HG03521 (cell line): ENCODE measurements around the gene NOS2.
A peak's percentile ranks its signal among the peaks of the same experiment; 100 is the strongest.

Experiments used
- ATAC-seq: cut with Tn5 transposase; IDR thresholded peaks from one replicate; pipeline ENCODE4 v1.9.1; 2021; ENCODE audit warnings: mild to moderate bottlenecking, moderate library complexity; ENCODE audit not compliant: unreplicated experiment

The NOS2 gene

DNA sequence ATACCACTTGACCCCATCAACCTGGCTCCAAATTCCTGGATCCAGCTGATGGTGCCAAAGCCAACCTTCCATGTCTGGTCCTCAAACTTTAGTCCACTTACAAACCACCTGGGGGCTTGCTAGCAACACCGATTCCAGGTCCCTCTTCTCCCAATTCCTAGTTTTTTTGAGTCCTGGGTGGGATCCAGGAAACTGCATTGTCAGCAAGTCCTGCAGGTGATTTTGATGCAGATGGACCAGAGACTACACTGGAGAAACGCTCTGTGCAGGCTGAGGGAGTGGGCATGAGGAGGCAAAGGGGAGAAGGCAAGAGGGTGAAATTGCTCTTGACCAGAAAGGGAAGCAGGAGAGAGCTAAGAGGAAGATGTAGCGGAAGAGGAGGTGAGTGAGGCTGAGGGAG is 21.0 kb upstream of the NOS2 start:
- no peak for ATAC-seq

DNA sequence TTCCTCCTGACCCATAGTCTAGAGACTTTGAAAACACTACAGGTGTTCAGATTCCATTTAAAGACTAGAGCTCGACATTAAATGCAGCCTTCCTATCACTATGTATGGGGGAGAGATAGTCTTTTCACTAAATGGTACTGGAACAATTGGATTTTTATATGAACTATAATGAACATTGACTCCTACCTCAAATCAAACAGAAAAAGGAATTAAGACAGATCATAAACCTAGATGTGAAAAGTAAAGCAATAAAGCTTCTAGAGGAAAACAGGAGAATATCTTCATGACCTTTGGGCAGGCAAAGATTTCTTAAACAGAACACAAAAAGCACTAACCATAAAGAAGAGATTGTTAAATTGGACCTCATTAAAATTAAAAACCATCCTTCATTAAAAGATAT is 18.8 kb upstream of the NOS2 start:
- no peak for ATAC-seq

DNA sequence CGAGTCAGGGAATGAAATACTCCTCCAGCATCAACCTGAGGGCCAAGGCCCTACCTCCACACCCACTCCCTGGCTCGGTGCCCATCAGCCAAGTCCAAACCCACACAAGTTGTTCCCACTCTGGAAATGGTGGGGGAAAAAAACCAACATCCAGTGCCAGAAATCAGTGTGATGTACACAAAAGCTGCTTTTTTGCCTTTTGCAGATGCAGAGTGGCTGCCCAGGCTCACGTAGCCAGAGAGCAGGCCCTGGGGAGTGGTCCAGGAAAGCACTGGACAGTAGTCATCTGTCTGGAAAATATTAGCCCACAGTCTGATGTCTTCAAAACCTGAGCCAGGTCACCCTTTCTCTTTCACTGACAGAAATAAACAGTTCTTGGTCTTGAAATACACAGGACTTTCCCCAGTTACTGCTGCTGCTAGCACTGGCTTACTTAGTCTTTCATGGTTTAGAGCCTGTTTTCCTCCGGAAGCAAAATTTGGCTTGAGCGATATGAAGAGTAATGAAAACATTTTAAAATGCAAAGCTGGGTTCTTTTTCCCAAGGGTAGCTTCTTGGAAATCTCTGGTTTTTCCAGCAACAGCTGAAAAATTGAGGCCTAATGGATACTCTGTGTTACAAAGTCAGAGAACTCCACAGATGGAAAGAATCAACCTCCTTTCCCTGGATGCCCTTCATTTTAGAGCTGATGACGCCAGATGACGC is 18.2 kb upstream of the NOS2 start:
- ATAC-seq: no peak

DNA sequence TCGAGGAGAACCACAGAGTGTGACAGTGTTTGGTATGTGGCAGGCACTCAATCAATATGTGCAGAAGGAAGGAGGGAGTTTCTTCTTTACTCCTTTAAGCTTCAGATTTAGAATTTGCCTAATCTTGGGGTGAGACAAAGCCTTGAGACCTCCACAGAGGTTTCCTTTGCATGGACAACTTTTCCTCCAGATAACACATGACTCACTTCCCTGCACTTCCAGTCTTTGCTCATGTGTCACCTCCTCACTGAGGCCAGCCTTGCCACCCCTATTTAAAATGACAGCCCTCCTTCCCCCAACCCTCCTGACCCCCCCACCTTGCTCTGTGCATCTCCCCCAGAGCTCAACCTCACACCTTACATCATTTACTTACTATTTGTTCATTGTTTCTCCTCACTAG is 17.4 kb upstream of the NOS2 start:
- no peak for ATAC-seq

DNA sequence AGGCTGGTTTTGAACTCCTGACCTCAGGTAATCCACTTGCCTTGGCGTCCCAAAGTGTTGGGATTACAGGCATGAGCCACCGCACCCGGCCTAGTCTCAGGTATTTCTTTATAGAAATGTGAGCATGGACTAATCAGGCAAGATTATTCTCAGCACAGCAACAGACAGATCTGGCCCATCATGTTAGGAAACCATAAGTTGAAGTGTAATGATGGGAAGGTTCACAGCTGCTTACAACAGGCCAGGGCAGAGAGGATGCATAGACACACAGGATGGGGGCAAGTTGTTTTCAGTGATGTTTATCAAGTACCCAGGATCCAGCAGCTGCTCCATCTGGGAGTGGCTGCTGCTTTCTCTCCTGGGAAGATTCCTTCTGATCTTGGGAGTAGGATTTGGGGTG is 16.6 kb upstream of the NOS2 start:
- ATAC-seq: no peak

DNA sequence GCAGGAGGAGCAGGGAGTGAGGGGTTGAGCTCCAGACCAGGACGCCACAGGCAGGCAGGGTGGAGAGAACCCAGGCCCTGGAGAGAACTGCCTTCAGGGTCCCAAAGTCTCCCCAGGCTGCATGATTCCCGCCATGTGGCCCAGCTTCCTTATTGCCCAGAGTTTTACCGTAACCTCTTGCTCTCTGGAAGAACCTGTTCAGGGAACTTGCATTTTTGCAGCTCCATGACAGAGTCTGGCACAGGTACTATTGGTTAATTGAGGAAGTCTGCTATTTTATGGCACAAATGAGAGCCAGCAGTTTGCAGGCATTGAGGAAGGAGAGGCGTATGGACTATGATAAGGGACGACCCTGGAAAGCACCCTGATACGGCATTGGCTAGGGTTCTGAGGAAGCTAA is 11.6 kb upstream of the NOS2 start:
- ATAC-seq: no peak

DNA sequence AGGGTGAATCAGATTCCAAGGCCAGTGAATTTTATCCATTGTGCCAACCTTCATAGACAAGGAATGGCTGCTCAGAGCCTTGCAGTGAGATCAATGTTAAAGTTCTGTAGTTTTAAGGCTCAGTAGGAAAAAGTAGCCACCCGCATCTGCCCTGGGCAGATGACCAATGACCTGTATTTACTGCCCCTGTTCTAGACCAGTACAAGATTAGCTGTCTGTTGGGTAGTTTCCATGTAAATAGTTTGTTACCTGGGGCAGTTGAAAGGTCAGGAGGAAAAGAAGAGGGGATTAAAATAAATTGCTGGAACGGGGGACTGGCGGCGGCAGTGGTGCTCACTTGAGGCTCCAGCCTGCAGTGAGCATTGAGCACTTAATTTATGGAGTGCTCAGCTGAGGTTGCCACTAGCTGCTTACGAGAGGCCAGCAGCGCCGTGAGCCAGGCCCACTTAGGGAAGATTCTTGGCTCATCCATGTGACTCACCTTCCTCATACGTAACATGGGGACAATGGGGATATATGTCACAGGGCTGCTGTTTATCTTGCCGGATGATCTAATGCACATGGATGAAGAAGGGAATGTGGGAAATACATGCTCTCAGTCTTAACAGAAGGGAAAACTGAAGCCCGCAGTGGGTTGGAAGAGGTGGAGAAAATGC is 10.7 kb upstream of the NOS2 start:
- no peak for ATAC-seq

DNA sequence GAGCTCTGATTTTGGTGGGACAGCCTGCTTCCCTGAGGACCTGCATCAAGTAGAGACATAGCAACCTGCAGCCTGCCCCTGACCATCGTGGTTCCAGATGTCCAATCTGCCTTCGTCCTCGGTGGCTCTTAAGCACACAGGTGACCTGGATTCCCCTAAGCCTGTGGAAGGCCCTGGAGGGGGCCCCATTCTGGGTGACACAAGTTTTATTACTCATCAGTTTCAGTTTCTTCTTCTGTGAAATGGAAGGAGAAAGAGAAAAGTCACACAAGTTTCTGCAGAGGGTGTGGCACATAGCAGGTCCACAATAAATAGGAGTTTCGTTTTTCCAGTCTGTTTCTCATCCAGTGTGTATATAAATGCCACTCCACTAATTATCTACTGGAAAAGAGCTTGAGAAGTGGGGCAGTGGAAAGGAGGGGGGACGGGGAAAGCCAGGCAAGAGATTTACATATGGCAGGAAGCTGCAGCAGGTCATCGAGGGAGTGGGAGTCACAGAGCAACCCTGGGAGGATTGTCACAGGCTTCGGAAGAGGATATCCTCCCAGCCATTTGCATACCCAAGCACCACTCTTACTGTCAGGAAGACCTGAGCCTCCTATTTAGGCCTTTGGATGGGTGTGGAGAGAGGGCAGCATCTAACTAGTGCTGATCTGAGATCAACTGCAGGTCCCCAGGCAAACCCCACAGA is 10.0 kb upstream of the NOS2 start:
- ATAC-seq: no peak

DNA sequence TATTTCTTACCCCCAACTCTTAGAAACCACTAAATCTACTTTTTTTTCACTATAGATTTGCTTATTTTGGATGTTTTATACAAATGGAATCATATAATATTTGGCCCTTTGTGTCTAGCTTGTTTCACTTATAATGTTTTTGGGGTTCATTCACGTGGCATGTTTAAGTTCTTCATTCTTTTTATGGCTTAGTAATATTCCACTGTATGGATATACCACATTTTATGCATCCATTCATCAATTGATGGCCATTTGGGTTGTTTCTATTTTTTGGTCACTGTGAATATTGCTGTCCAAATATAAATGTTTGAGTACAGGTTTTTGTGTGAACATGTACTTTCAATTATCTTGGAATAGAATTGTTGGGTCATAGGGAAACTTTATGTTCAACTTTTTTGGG is 9.2 kb upstream of the NOS2 start:
- ATAC-seq: no peak

DNA sequence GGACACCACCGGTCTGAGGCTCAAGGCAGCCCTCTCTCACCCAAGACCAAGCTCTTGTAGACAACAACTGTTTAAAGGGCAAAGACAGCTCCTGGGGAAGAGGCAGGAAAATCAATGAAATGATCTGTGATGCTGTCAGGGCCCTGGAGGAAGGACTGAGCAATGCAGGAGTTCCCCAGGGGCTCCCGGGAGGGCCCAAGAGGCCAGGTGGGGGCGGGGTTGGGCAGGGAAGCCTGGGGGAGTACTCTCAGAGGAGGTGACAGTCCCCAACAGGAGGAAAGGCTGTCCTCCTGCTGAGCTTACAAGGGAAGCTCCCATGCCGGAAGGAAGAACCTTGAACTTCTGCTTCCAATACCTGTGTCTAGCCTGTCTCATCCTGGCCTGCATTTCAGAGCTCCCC is 8.3 kb upstream of the NOS2 start:
- ATAC-seq: no peak

DNA sequence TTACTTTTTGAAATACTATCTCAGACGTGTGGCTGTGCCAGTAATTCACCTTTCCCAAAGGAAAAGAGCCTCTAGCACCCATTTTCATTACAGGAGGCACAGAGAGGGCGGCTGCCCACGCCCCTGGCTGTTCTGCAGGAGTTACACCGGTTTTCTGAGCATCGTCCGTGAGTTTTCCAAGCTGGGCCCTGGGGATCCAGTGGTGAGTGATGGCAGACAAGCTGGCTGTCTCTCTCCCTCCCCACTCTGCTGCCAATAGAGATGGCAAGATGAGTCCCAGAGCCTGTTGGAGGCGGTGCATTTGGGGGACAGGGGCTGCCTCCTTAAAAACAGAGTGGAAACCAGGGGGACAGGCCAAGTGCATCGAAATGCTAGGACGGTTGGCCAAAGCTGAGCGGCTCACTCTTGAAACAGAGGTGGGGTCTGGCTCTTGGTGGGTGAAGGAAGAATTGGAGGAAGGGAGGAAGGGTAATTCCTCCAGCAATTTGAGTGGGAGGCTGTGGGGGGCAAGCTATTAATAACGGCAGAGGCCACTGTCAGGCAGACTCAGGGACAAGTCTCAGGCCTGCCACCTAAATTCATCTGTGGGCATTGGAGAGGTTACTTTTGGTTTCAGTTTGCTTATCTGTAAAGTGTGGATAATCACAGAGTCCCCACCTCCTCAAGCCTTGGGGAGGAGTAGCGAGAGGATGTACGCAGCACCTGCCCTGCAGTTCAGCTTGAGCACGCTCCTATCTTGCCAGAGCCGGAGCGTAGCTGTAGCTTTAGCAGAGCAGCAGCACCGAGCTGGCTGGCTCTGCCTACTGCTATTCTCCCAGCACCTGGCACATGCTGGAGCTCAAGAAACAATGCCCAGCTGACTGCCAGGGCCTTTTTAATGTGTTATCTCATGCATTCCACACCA is 7.5 kb upstream of the NOS2 start:
- peak; percentile 48 for ATAC-seq

DNA sequence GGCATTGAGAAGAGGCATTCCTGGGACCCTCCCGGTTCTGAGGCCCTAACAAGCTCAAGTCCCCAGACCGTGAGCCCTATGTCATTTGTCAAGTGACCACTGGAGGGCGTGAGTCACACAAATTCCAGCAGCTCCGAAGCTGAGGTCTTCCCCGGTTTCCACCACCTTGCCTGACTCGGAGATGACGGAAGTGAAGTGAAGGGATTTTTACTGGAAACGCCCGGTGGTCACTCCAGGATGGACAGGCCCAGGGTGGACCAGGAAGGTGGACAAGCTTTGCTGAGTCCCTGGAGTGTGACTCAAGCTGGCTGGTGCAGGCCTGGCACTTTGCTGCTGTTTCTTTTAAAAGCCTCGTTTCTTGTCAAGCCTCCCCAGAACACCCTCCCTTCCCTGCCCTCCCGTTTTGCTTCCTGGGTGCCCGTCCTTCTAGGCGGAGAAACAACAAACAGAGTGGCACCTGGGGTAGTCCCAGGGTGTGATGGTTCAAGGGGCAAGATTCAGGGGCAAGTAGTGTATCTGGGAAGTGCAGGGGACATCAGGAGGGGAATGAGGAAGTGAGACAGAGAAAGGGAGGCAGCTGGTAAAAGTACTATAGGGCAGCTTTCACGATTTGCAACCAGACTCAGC is 5.3 kb upstream of the NOS2 start:
- no peak for ATAC-seq

DNA sequence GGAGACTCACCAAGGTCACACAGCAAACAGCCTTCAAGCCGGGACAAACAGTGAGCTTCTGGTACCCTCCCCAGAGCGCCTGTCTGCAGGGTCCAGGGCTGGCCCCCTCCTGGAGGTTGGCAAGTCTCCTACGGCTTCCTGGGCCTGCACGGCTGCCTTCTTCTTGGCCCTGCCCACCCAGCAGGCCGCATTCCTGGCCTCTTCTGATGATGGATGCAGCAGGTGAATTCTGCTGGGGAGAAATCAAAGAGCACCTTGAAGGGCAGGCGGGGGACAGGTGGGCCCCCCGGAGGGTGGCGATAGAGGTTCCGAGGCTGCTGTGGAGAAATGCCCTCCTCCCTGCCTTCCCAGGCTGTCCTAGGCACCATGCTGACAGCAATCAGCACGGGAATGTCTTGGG is 3.8 kb upstream of the NOS2 start:
- no peak for ATAC-seq

DNA sequence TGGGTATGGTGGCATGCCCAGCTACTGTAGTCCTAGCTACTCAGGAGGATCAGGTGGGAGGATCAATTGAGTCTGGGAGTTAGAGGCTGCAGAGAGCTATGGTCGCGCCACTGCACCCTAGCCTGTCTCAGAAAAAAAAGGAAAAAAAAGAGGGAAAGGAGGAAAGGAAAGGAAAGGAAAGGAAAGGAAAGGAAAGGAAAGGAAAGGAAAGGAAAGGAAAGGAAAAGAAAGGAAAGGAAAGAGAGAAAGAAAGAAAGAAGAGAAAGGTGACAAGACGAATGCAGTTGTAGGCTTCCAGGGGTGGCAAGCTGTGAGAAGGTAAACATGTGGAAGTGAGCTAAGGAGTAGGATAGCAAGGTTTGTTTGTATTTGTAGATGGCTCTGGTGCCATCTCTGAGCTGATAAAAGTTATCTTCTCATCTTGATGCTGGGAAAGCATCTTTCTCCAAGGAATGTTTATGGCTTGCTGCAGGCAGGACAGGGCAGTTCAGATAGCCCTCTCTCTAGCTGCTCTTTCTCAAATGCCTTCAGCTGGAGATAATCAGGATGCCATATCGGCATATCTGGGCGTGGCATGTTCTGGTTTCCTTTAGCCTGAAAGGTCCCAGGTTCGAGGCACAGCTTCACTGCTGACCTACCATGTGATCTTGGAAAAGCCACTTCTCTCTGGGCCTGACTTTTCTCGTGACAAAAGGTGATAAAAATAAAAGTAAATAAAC is 2.8 kb upstream of the NOS2 start:
- ATAC-seq: no peak

DNA sequence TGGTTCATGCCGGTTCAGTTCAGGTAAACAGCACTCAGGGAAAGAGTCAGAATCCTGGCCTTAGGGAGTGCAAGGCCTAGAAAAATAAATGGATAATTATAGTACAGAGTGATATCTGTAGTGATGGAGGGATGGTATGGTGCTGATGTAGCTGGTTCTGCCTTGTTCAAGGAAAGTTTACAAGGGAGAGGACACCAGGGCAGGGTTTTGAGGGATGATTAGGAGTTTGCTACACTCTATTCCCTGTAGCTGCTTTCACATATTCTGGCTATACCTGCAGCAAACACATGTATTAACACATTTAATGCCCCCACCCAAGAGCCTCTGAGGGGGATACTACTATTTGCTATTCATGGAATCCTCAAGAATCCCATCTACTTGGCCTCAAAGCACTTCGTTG is 1.7 kb upstream of the NOS2 start:
- no peak for ATAC-seq

DNA sequence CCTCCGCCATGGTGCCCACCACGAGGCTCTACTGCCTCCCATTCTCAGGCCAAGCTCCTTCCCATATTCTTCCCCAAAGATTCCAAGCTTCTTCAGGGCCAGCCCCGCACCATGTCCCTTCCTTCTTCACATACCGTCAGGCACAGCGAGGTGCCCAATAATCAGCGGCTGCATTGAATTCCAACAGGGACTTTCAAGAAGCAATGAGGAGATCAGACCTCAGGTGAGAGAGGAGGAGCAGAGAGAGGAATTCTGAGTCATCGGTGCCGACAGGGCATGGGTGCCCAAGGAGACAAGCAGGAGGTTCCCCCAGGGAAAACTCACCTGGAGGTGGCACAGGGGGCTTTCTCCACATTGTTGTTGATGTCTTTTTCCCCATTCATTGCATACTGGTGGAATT is 2.0 kb downstream of the NOS2 start:
- ATAC-seq: no peak

DNA sequence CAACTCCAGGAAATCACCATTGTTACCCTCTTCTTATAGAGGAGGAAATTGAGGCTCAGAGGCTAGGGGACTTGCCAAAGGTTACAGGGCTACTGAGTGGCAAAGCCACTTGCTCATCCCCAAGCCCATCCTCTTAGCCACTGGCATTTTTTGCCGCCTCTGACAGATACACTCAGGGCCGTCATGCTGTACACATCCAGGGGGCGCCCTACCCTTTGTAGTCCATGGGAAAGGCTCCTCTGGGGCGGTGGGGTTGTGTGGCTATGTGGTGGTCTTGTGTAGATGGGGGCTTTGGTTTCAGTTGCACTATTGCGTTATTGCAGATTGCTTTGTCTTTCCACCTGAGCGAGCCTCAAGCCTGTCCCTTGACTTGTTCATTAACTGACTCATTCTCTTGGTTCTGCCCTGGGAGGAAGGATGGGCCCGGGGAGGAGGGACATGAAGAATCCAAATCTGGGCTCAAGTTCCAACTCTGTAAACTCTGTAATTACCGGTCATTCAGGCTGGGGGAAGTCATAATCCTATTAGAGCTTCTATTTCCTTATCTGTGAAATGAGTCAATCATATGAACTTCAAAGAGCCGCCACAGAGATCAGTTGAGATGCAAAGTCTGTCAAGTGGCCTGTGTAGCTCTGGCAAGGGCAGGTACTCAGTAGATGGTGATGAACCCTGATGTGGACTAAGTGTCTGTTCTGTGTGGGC is 2.8 kb downstream of the NOS2 start:
- no peak for ATAC-seq

DNA sequence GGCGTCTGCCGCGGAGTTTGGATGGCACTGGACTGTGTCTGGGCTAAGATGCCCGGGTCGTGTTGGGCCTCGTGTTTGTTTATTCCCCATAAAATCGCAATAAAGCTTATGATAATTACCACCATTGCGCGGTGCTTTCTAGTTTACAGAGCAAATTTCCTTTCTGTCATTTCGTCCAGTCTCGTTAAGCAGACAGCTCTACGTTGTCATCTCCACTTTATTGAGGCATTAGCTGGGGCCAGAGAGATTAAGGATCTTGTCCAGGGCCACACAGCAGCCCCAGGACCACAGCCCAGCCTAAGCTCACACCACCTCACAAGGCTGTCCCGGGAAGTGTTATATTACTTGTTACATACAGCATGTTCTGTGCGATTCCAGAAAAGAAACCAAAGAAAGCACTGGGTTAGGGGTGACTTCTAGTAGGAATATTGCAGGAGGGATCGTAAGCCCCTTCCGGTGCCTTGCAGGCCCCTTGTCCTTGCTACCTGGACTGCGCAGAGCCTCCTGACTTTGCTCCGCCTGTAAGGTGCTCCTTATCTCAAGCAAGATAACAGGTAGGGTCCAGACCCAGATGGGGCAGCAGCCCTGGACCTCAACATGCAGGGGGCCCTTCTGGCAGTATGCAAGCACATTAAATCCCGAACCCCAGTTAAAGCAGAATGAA is 6.3 kb downstream of the NOS2 start:
- ATAC-seq: no peak
